Measurements from ENCODE around the gene PTPRG. TPM values are rescaled to one million over a fixed set of nuclear protein-coding genes. Genes with fewer than 3 reads are reported as not detected.

The PTPRG gene
- total RNA-seq, 2 experiments from 2014 or later, result 0.13 to 0.15 TPM

DNA sequence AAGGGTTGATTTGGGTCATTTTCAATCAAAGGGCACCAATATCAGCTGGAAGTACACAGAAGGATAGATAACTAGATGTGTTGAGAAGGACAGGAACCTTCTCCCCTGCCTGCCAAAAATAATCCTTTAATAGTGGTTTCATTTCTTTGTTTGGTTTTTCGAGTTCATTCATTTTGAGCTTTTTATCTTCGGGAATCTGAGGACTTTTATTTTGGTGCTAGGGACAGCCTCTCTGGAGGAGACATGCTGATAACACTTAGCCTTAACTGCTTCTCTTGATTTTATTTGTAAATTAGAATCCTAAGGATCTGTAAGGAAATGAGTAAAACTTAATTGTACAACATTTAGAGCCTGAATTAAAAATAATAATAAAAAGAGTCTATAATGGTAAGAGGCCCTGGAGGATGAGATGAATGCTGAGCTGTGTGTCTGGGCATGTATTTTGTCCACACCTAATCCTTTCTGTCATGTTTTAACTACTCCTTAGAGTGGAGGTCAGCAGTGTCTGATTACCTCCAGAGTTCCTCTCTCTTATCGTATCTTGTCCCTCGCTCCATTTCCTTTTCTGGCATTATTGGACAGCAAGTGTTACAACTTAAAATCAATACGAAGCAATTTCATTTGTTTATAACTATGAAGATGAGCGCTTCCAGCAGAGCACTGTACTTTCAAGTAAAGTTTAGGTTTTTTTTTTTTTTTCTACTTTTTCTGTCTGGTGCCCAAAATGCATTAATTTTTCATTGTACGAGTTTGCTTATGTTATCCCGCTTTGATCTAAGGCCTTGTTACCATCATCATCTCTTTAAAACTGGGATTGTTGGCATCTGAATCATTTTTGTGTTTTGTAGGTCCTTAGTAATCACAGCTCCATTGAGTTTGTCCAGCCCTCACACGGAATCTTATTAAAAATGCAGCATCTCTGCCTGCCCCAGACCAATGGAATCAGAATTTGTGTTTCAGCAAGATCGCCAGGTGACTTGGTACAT, 22.8 kb downstream of the PTPRG start:
- H3K4me1 Mint-ChIP-seq, result no peaks in the 10 kb centered on the region

DNA sequence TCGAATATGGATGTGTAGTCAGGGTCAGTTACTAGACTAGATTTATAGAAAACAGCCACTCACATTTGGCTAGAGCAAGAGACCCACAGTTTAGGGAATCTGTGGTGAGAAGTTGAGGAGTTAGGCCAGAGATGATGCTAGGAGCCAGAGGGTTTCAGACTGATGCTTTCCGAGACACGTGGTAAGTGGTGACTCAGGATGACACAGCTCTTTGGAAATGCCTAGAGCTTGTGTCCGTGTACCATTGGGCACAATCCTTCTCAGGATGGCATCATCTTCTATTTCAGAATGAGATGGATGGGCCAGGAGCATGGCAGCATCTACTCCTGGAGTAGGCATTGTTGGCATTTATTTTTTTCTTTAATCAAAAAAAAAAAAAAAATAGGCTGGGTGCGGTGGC, 28.5 kb downstream of the PTPRG start:
- DNase-seq, result no peak
- no peaks in the 10 kb centered on the region for H3K36me3 Mint-ChIP-seq (ENCODE audit: low read depth)
- peaks cover 4% of the 10 kb centered on the region for H3K9me3 Mint-ChIP-seq
- H3K4me1 Mint-ChIP-seq, result no peaks in the 10 kb centered on the region
- POLR2A ChIA-PET, result no interaction called here
- no peaks in the 10 kb centered on the region for H3K27me3 Mint-ChIP-seq
- H3K4me3 Mint-ChIP-seq, result no peak overlapping the region
- no peak overlapping the region for H3K27ac Mint-ChIP-seq
- CTCF ChIA-PET, result no interaction called here

More for the DNA sequence above, 22.8 kb downstream of the PTPRG start:
- no peaks in the 10 kb centered on the region for H3K9me3 Mint-ChIP-seq
- no peak for DNase-seq
- ChIA-PET POLR2A (no interaction called here), CTCF (no interaction called here)
- no peaks in the 10 kb centered on the region for H3K36me3 Mint-ChIP-seq (ENCODE audit: low read depth)
- no peaks in the 10 kb centered on the region for H3K27me3 Mint-ChIP-seq
- H3K4me3 Mint-ChIP-seq, result no peak overlapping the region
- no peak overlapping the region for H3K27ac Mint-ChIP-seq

DNA sequence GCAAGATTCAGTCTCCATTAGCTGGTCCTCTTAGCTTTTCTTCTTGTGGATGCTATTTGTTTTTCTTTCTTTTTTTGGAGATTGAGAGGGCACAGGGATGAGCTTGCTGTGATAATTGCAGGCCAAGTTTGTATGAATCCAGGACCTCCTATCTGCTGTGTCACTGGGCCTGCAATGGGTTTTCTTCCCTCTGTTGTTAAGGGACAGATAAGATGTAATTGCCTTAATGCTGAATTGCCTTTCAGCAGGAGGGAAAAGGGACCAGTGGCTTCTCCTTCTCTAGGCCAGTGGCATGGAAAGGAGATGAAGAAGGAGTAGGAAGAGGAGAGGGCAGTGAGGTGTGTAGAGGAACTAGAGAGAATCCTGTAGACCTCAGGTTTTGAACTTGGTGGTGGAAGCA, 29.9 kb downstream of the PTPRG start:
- no peak overlapping the region for H3K27ac Mint-ChIP-seq
- ChIA-PET CTCF (no interaction called here), POLR2A (no interaction called here)
- no peak for DNase-seq
- H3K4me1 Mint-ChIP-seq, result no peaks in the 10 kb centered on the region
- H3K36me3 Mint-ChIP-seq (ENCODE audit: low read depth), result no peaks in the 10 kb centered on the region
- H3K27me3 Mint-ChIP-seq, result no peaks in the 10 kb centered on the region
- H3K4me3 Mint-ChIP-seq, result no peak overlapping the region
- peaks cover 4% of the 10 kb centered on the region for H3K9me3 Mint-ChIP-seq

- H3K9me3 Mint-ChIP-seq, result peaks cover 4% of the 10 kb centered on the region
These were observed 32.2 kb downstream of the PTPRG start for GRCh38 chr3:61593446-61594029.

GRCh38 chr3:61594144-61594963, 33.0 kb downstream of the PTPRG start:
- POLR2A ChIA-PET, result no interaction called here
- no peaks in the 10 kb centered on the region for H3K4me1 Mint-ChIP-seq
- H3K27me3 Mint-ChIP-seq, result no peaks in the 10 kb centered on the region
- DNase-seq, result no peak
- CTCF ChIA-PET, result no interaction called here
- H3K9me3 Mint-ChIP-seq, result peaks cover 4% of the 10 kb centered on the region
- no peaks in the 10 kb centered on the region for H3K36me3 Mint-ChIP-seq (ENCODE audit: low read depth)
- H3K27ac Mint-ChIP-seq, result no peak overlapping the region
- no peak overlapping the region for H3K4me3 Mint-ChIP-seq

More at GRCh38 chr3:61593446-61594029, 32.2 kb downstream of the PTPRG start:
- Mint-ChIP-seq H3K36me3 (ENCODE audit: low read depth) (no peaks in the 10 kb centered on the region), H3K27ac (no peak overlapping the region), H3K4me1 (no peaks in the 10 kb centered on the region), H3K4me3 (no peak overlapping the region), H3K27me3 (no peaks in the 10 kb centered on the region)
- no peak for DNase-seq
- CTCF ChIA-PET, result interaction anchor here (0.6 to 0.7 kb wide), 2 partner anchors 32 to 311 kb away, joined by 3 read pairs; no protein-coding TSS in a partner anchor
- POLR2A ChIA-PET, result no interaction called here

- Mint-ChIP-seq H3K36me3 (ENCODE audit: low read depth) (no peaks in the 10 kb centered on the region), H3K27ac (no peak overlapping the region), H3K4me3 (no peak overlapping the region), H3K4me1 (no peaks in the 10 kb centered on the region), H3K27me3 (no peaks in the 10 kb centered on the region), H3K9me3 (peaks cover 4% of the 10 kb centered on the region)
- POLR2A ChIA-PET, result no interaction called here
- no peak for DNase-seq
- CTCF ChIA-PET, result no interaction called here
These were observed 33.6 kb downstream of the PTPRG start for GRCh38 chr3:61594964-61595285.

- no peaks in the 10 kb centered on the region for H3K27me3 Mint-ChIP-seq
- H3K4me1 Mint-ChIP-seq, result no peaks in the 10 kb centered on the region
- H3K27ac Mint-ChIP-seq, result no peak overlapping the region
- CTCF ChIA-PET, result no interaction called here
- no peak overlapping the region for H3K4me3 Mint-ChIP-seq
- peaks cover 4% of the 10 kb centered on the region for H3K9me3 Mint-ChIP-seq
- DNase-seq, result no peak
- POLR2A ChIA-PET, result no interaction called here
- no peaks in the 10 kb centered on the region for H3K36me3 Mint-ChIP-seq (ENCODE audit: low read depth)
These were observed 33.9 kb downstream of the PTPRG start for GRCh38 chr3:61595288-61595687.

DNA sequence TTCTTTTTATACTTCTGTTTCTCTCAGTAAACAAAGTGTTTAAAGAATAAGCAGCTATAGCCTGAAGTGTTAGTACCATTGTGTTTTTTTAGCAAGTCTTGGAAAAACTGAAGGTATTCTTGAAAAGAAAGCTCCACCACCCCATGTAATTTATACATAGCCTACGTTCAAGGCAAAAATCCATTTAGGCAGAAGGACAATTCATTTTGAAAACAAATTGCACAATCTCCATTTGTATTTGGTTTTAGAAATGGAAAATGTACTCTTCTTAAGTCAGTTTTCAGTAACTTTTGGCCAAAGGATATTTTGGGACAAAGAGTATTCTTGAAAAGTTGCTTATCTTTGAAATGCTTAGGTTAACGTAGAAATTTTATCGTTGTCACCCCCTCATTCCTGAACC, 34.5 kb downstream of the PTPRG start:
- Mint-ChIP-seq H3K4me3 (no peak overlapping the region), H3K27ac (no peak overlapping the region), H3K4me1 (no peaks in the 10 kb centered on the region), H3K36me3 (ENCODE audit: low read depth) (no peaks in the 10 kb centered on the region), H3K27me3 (no peaks in the 10 kb centered on the region), H3K9me3 (peaks cover 4% of the 10 kb centered on the region)
- ChIA-PET POLR2A (no interaction called here), CTCF (interaction anchor here (0.6 kb wide), 1 partner anchor 83 kb away, joined by 3 read pairs; no protein-coding TSS in a partner anchor)
- no peak for DNase-seq

DNA sequence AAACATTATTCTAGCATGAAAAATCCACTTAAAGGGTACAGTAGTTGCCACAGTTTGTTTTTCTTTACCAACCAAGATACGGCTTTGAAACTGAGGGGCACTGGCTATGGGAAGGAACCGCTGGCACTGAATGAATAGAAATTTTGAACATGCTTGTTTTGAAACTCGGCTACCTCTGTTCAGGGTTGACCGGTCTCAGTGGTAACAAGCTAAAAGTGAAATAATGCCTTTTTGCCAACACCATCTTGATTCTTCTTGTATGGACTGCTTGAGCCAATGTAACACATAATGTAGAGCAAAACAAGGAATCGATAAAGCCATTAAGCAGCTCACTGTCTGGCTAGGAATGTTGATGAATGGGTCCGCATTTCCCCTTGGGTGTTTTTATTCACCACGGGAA, 36.5 kb downstream of the PTPRG start:
- POLR2A ChIA-PET, result no interaction called here
- no peak for DNase-seq
- no peaks in the 10 kb centered on the region for H3K9me3 Mint-ChIP-seq

GRCh38 chr3:61600195-61600594, 38.8 kb downstream of the PTPRG start:
- CTCF ChIA-PET, result no interaction called here
- H3K36me3 Mint-ChIP-seq (ENCODE audit: low read depth), result no peaks in the 10 kb centered on the region
- no peak overlapping the region for H3K4me3 Mint-ChIP-seq
- no peaks in the 10 kb centered on the region for H3K27me3 Mint-ChIP-seq
- H3K27ac Mint-ChIP-seq, result no peak overlapping the region
- no peak for DNase-seq
- POLR2A ChIA-PET, result no interaction called here
- no peaks in the 10 kb centered on the region for H3K4me1 Mint-ChIP-seq
- no peaks in the 10 kb centered on the region for H3K9me3 Mint-ChIP-seq

More for the DNA sequence above, 36.5 kb downstream of the PTPRG start:
- Mint-ChIP-seq H3K4me1 (no peaks in the 10 kb centered on the region), H3K4me3 (no peak overlapping the region), H3K27ac (no peak overlapping the region), H3K27me3 (no peaks in the 10 kb centered on the region), H3K36me3 (ENCODE audit: low read depth) (no peaks in the 10 kb centered on the region)
- CTCF ChIA-PET, result no interaction called here

DNA sequence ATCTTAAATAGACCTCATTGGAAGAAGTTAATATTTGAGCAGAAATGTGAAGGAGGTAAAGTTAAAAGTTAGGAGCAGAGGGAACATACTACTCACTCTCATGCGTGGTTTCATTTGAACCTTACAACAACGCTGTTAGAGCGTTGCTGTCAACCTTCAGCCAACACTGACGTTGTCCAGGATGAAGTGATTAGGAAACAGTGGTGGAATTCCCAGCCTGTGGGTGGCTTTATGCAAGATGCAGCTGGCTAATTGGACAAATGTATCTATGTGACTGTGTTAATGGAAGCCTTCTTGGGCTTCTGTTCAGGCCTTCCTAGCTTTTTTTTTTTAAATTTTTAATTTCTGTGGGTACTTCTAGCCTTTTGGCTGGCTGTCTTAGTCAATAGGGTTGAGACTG, 40.5 kb downstream of the PTPRG start:
- Mint-ChIP-seq H3K4me1 (no peaks in the 10 kb centered on the region), H3K9me3 (no peaks in the 10 kb centered on the region), H3K27ac (no peak overlapping the region), H3K27me3 (no peaks in the 10 kb centered on the region), H3K4me3 (no peak overlapping the region), H3K36me3 (ENCODE audit: low read depth) (no peaks in the 10 kb centered on the region)
- POLR2A ChIA-PET, result no interaction called here
- CTCF ChIA-PET, result no interaction called here
- no peak for DNase-seq

DNA sequence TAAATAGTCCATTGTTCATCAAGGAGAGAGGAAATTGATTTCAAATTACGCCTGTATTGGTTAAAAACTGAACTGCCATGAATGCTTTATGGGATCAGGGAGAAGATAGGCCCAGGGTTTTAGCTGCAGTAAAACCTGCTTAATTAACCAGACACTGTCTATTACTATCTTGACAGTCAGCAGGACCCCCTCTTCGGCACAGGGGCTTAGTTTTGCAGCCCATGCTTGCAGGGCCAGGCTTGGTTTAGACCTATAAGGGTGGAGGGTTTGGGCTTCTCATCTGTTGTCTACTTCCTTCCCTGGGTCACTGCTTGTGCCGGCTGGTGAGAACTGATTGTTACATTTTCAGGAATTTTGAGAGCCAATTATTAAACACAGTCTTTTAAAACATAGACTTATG, 41.1 kb downstream of the PTPRG start:
- H3K4me3 Mint-ChIP-seq, result no peak overlapping the region
- DNase-seq, result no peak
- no peaks in the 10 kb centered on the region for H3K36me3 Mint-ChIP-seq (ENCODE audit: low read depth)
- ChIA-PET POLR2A (no interaction called here), CTCF (no interaction called here)
- H3K27me3 Mint-ChIP-seq, result no peaks in the 10 kb centered on the region
- H3K27ac Mint-ChIP-seq, result no peak overlapping the region
- H3K9me3 Mint-ChIP-seq, result no peaks in the 10 kb centered on the region
- H3K4me1 Mint-ChIP-seq, result no peaks in the 10 kb centered on the region

- no peak for DNase-seq
- Mint-ChIP-seq H3K27ac (no peak overlapping the region), H3K27me3 (no peaks in the 10 kb centered on the region), H3K9me3 (no peaks in the 10 kb centered on the region), H3K36me3 (ENCODE audit: low read depth) (no peaks in the 10 kb centered on the region), H3K4me1 (no peaks in the 10 kb centered on the region), H3K4me3 (no peak overlapping the region)
- POLR2A ChIA-PET, result no interaction called here
- CTCF ChIA-PET, result no interaction called here
These were observed 44.3 kb downstream of the PTPRG start for GRCh38 chr3:61605589-61606175.

Measured in activated CD4-positive, alpha-beta memory T cell treated with anti-CD3 and anti-CD28 coated beads, Interleukin-2, amount 10 ng/mL, durations not matched to agents 7 days and 5 days (primary cell).